T-cell (primary cell): ENCODE results near the gene SMIM41. TPM values are rescaled to one million over a fixed set of nuclear protein-coding genes. Genes with fewer than 3 reads are reported as not detected.

Experiments
- ATAC-seq, 4 experiments: fragments of 200-7000 bp in 3 of 4; fragments of 150-1000 bp in 1 of 4; cut with Tn5 transposase; replicated peaks in 1 of 4; 1 replicate in 3 of 4; 2 replicates in 1 of 4; pipeline ENCODE4 v1.10.0; 2021; ENCODE audit warnings: moderate library complexity in 3 of 4, mild to moderate bottlenecking in 2 of 4, moderate number of reproducible peaks in 1 of 4
- CTCF ChIA-PET, 2 donors: fragments of 300-600 bp; sonication (Branson Sonifier 250); formaldehyde crosslinking; loops; one replicate each; lab custom pipeline; 2022; ENCODE audit warnings: antibody characterized with exemption in 2 of 2; lab: Charles Lee
- POLR2A ChIA-PET, 2 donors: fragments of 300-600 bp; sonication (Branson Sonifier 250); formaldehyde crosslinking; loops; one replicate each; lab custom pipeline; 2022; ENCODE audit warnings: antibody characterized with exemption in 2 of 2; lab: Charles Lee
- DNase-seq, 35 experiments: peaks; one replicate each; pipeline versions ENCODE4 v3.0.0 to v3.0.0-alpha.2; 2013 to 2023
- H3K27ac ChIP-seq: one replicate; pipeline ENCODE4 v1.5.1; 2013; ENCODE audit warnings: low read length
- H3K27me3 ChIP-seq, 2 experiments: replicated peaks in 1 of 2; 1 replicate in 1 of 2; 2 replicates in 1 of 2; pipeline versions ENCODE4 v1.6.1 to v1.7.0; 2013; ENCODE audit warnings: low read length in 1 of 2, mixed read lengths in 1 of 2; ENCODE audit not compliant: control insufficient read depth in 2 of 2, insufficient read depth in 2 of 2; ENCODE audit errors: extremely low read depth in 1 of 2
- H3K36me3 ChIP-seq, 2 donors: 1 replicate in 1 of 2; 2 replicates in 1 of 2; pipeline versions ENCODE4 v1.6.1 to v1.7.0; 2013; ENCODE audit warnings: low read length in 1 of 2; ENCODE audit not compliant: control insufficient read depth in 2 of 2, insufficient read depth in 1 of 2; ENCODE audit errors: extremely low read depth in 1 of 2
- H3K4me1 ChIP-seq, 2 experiments: 1 replicate in 1 of 2; 2 replicates in 1 of 2; pipeline versions ENCODE4 v1.6.1 to v1.7.0; 2013; ENCODE audit warnings: low read length in 2 of 2, mixed read lengths in 1 of 2; ENCODE audit not compliant: insufficient read depth in 2 of 2, control insufficient read depth in 1 of 2; ENCODE audit errors: extremely low read depth in 1 of 2
- H3K4me3 ChIP-seq, 2 donors: 1 replicate in 1 of 2; 2 replicates in 1 of 2; pipeline versions ENCODE4 v1.5.1 to v1.7.0; 2013; ENCODE audit warnings: mild to moderate bottlenecking in 2 of 2, low read length in 1 of 2, moderate library complexity in 1 of 2; ENCODE audit not compliant: control insufficient read depth in 1 of 2; ENCODE audit errors: extremely low read depth in 1 of 2
- H3K9me3 ChIP-seq: 2 replicates; pipeline ENCODE4 v1.7.0; 2013
- H3K27ac Mint-ChIP-seq, 2 donors: one replicate each; pipeline ENCODE4 v1.8.0; 2020 to 2021; ENCODE audit warnings: mild to moderate bottlenecking in 2 of 2, mixed read lengths in 2 of 2
- H3K27me3 Mint-ChIP-seq, 2 donors: one replicate each; pipeline ENCODE4 v1.8.0; 2021 to 2022; ENCODE audit warnings: mixed read lengths in 2 of 2
- H3K36me3 Mint-ChIP-seq: one replicate; pipeline ENCODE4 v1.8.0; 2021; ENCODE audit warnings: mixed read lengths
- H3K4me1 Mint-ChIP-seq, 3 donors: one replicate each; pipeline ENCODE4 v1.8.0; 2020 to 2022; ENCODE audit warnings: mixed read lengths in 3 of 3, mild to moderate bottlenecking in 1 of 3
- H3K4me3 Mint-ChIP-seq, 3 donors: one replicate each; pipeline ENCODE4 v1.8.0; 2020 to 2022; ENCODE audit warnings: mild to moderate bottlenecking in 3 of 3, mixed read lengths in 3 of 3, moderate library complexity in 3 of 3
- H3K9me3 Mint-ChIP-seq, 3 donors: one replicate each; pipeline ENCODE4 v1.8.0; 2020 to 2022; ENCODE audit warnings: mixed read lengths in 3 of 3
- WGBS: methylation state at CpG from one replicate; pipeline ENCODE4 v1.1.5; 2013; ENCODE audit warnings: missing lambda C conversion rate; ENCODE audit not compliant: insufficient coverage; 5-methylcytosine and 5-hydroxymethylcytosine counted together
- total RNA-seq, 35 experiments: library from RNA in 6 of 35; stranded (reverse) in 6 of 35; fragments of 120-200 nt in 1 of 35; gene quantifications; one replicate each; pipeline versions ENCODE4 v1.2.1 to v1.2.4 and lab custom pipeline; 2013 to 2026

The SMIM41 gene
- total RNA-seq, 5 donors from 2014 or later (not counting 1 experiment from before 2014, with no cell fraction given) = 0.41 TPM; not detected in 4

- Mint-ChIP-seq H3K27ac (no peak overlapping the region), H3K4me1 (peaks cover 32 to 59% (median 41%) of the 10 kb centered on the region in 3 donors), H3K36me3 (no peaks in the 10 kb centered on the region), H3K9me3 (no peaks in the 10 kb centered on the region), H3K4me3 (peak overlapping the region; percentile 57 to 71 (median 70)), H3K27me3 (no peaks in the 10 kb centered on the region)
- no peaks in the 10 kb centered on the region for H3K9me3 ChIP-seq
- ATAC-seq = no peak
- DNase-seq = no peak
- CTCF ChIA-PET = interaction anchor here (1.0 to 2.0 kb wide), 3 partner anchors 9 to 13 kb away, joined by 3 to 20 read pairs (median 5); no protein-coding TSS in a partner anchor
- no peak overlapping the region for H3K27ac ChIP-seq
- POLR2A ChIA-PET = interaction anchor here in 1 of 2 donors (1.6 kb wide), 1 partner anchor 15 kb away, joined by 4 read pairs; the partner anchor contains the start of gene NR4A1
- no peaks in the 10 kb centered on the region for H3K36me3 ChIP-seq
- H3K27me3 ChIP-seq = peaks cover 0 to 10% of the 10 kb centered on the region in 2 experiments
- H3K4me3 ChIP-seq = no peak overlapping the region
- H3K4me1 ChIP-seq = peaks cover 5 to 41% of the 10 kb centered on the region in 2 experiments
- no CpG with 5 or more reads among the region's 2 CpGs for WGBS
Measured at GRCh38 chr12:52035926-52036325, 43.6 kb upstream of the SMIM41 start.

- peak overlapping the region; percentile 49 to 51 for H3K4me3 ChIP-seq
- ATAC-seq (peak; percentile 66 to 70 (median 68)), DNase-seq (peak in 34 of 35 experiments; percentile 63 to 94 (median 82))
- H3K27me3 ChIP-seq = peaks cover 0 to 10% of the 10 kb centered on the region in 2 experiments
- H3K4me1 ChIP-seq = peaks cover 5 to 46% of the 10 kb centered on the region in 2 experiments
- Mint-ChIP-seq H3K9me3 (no peaks in the 10 kb centered on the region), H3K36me3 (no peaks in the 10 kb centered on the region), H3K27me3 (no peaks in the 10 kb centered on the region), H3K4me3 (peak overlapping the region; percentile 44 to 71 (median 70)), H3K27ac (no peak overlapping the region), H3K4me1 (peaks cover 34 to 65% (median 44%) of the 10 kb centered on the region in 3 donors)
- WGBS = 2% methylated on average over 50 of the region's 53 CpGs
- no peaks in the 10 kb centered on the region for H3K36me3 ChIP-seq
- peak overlapping the region; percentile 85 for H3K27ac ChIP-seq
- ChIA-PET POLR2A (interaction anchor here (0.6 to 1.6 kb wide), 4 partner anchors 14 to 87 kb away, joined by 3 to 8 read pairs (median 4); partner anchors contain the start of genes NR4A1 (in 1 of the 2) and TAMALIN (in 1 of the 2)), CTCF (interaction anchor here (0.5 to 2.0 kb wide), 6 partner anchors 10 to 696 kb away, joined by 3 to 20 read pairs (median 4); no protein-coding TSS in a partner anchor)
- no peaks in the 10 kb centered on the region for H3K9me3 ChIP-seq
Measured at GRCh38 chr12:52036587-52037171, 42.8 kb upstream of the SMIM41 start.

GRCh38 chr12:52037248-52037861 is 42.1 kb upstream of the SMIM41 start:
- H3K4me1 ChIP-seq = peaks cover 9 to 50% of the 10 kb centered on the region in 2 experiments
- peak overlapping the region; percentile 22 to 74 (median 70) for H3K4me3 Mint-ChIP-seq

GRCh38 chr12:52038447-52038846 is 41.1 kb upstream of the SMIM41 start:
- no peaks in the 10 kb centered on the region for H3K36me3 ChIP-seq
- Mint-ChIP-seq H3K4me3 (peak overlapping the region; percentile 22 to 74 (median 70)), H3K27ac (peak overlapping the region in 1 of 2 donors; percentile 42), H3K9me3 (no peaks in the 10 kb centered on the region), H3K4me1 (peaks cover 32 to 65% (median 45%) of the 10 kb centered on the region in 3 donors), H3K27me3 (no peaks in the 10 kb centered on the region), H3K36me3 (no peaks in the 10 kb centered on the region)
- DNase-seq (no peak), ATAC-seq (no peak)
- peaks cover 0 to 12% of the 10 kb centered on the region in 2 experiments for H3K27me3 ChIP-seq
- H3K9me3 ChIP-seq = no peaks in the 10 kb centered on the region
- no peak overlapping the region for H3K27ac ChIP-seq
- CTCF ChIA-PET = interaction anchor here (0.7 to 2.1 kb wide), 2 partner anchors 9 to 12 kb away, joined by 4 to 6 read pairs; no protein-coding TSS in a partner anchor
- H3K4me1 ChIP-seq = peaks cover 11 to 50% of the 10 kb centered on the region in 2 experiments
- WGBS = 92% methylated on average over 6 of the region's 6 CpGs
- no peak overlapping the region for H3K4me3 ChIP-seq
- POLR2A ChIA-PET = interaction anchor here (0.6 to 1.0 kb wide), 2 partner anchors 12 to 54 kb away, joined by 3 to 4 read pairs; no protein-coding TSS in a partner anchor

More at GRCh38 chr12:52037248-52037861, 42.1 kb upstream of the SMIM41 start:
- H3K9me3 Mint-ChIP-seq = no peaks in the 10 kb centered on the region
- WGBS = 10% methylated on average over 47 of the region's 59 CpGs
- no peaks in the 10 kb centered on the region for H3K27me3 Mint-ChIP-seq
- H3K36me3 Mint-ChIP-seq = no peaks in the 10 kb centered on the region
- peak in 1 of 4 experiments; percentile 1 for ATAC-seq
- H3K4me1 Mint-ChIP-seq = peaks cover 37 to 67% (median 48%) of the 10 kb centered on the region in 3 donors
- H3K9me3 ChIP-seq = no peaks in the 10 kb centered on the region
- H3K36me3 ChIP-seq = no peaks in the 10 kb centered on the region
- ChIA-PET CTCF (interaction anchor here (0.6 to 2.0 kb wide), 4 partner anchors 12 to 31 kb away, joined by 3 to 20 read pairs (median 3); no protein-coding TSS in a partner anchor), POLR2A (interaction anchor here in 1 of 2 donors (1.0 kb wide), 1 partner anchor 31 kb away, joined by 3 read pairs; the partner anchor contains the start of gene TAMALIN)
- H3K27ac Mint-ChIP-seq = no peak overlapping the region
- H3K27me3 ChIP-seq = peaks cover 0 to 10% of the 10 kb centered on the region in 2 experiments
- H3K27ac ChIP-seq = no peak overlapping the region
- H3K4me3 ChIP-seq = peak overlapping the region in 1 of 2 donors; percentile 37
- DNase-seq = no peak

GRCh38 chr12:52041035-52041434 is 38.5 kb upstream of the SMIM41 start:
- POLR2A ChIA-PET = interaction anchor here in 1 of 2 donors (0.6 kb wide), 1 partner anchor 19 kb away, joined by 3 read pairs; no protein-coding TSS in a partner anchor
- no peak overlapping the region for H3K4me3 ChIP-seq
- WGBS = no CpG with 5 or more reads among the region's 3 CpGs

More at GRCh38 chr12:52041035-52041434, 38.5 kb upstream of the SMIM41 start:
- Mint-ChIP-seq H3K4me1 (peaks cover 20 to 51% (median 29%) of the 10 kb centered on the region in 3 donors), H3K4me3 (no peak overlapping the region), H3K27ac (no peak overlapping the region), H3K9me3 (no peaks in the 10 kb centered on the region), H3K36me3 (no peaks in the 10 kb centered on the region), H3K27me3 (no peaks in the 10 kb centered on the region)
- Histone ChIP-seq H3K9me3 (no peaks in the 10 kb centered on the region), H3K4me1 (peaks cover 14 to 45% of the 10 kb centered on the region in 2 experiments), H3K27me3 (peaks cover 0 to 23% of the 10 kb centered on the region in 2 experiments), H3K36me3 (no peaks in the 10 kb centered on the region), H3K27ac (no peak overlapping the region)
- ATAC-seq (no peak), DNase-seq (no peak)
- CTCF ChIA-PET = interaction anchor here in 1 of 2 donors (0.5 to 1.2 kb wide), 3 partner anchors 27 to 79 kb away, joined by 3 to 5 read pairs (median 4); no protein-coding TSS in a partner anchor
